Measurements from ENCODE around the gene ZYG11A. TPM values are rescaled to one million over a fixed set of nuclear protein-coding genes. Genes with fewer than 3 reads are reported as not detected.

Gene ZYG11A
- total RNA-seq, 1 experiment from 2014 or later, result 0.36 TPM

DNA sequence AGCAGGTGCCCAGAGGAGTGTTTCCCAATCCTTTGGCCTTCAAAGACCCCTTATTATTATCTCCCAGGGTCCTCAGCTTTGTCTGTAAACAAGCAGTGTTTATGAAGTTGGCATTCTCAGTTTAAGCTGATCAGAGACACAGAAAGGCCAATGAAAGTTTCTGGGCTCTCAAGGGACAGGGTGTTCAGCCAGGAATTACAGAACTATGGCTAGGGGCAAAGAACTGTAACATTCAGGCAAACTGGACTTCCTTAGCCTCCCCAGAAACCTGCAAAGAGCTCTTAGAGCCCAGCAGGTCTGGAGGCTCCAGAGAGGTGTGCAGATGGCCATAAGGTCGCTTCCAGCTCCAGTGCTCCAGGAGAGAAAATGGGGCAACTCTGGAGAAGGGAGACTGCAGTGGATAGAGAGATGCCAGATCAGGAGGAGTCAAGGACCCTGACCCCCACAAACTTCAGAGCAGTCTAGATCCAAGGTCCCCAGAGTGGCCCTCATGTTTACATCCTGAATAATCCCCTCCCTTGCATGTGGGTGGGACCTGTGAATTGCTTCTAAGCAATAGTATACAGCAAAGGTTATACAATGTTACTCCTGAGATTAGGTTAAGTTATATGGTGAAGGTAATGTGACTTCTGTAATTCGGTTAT lies 72.8 kb downstream of the ZYG11A start:
- ChIA-PET POLR2A (interaction anchor here (0.5 kb wide), 1 partner anchor 310 kb away, joined by 6 read pairs; no protein-coding TSS in a partner anchor), CTCF (no interaction called here)
- TF ChIP-seq POLR2AphosphoS5 (IDR thresholded peaks at IDR 0.05; ENCODE audit: low read depth, low read length), result no peak
- Histone ChIP-seq H3K4me1 (ENCODE audit: control insufficient read depth, insufficient read depth, low read length) (0 out of 2 replicates have a peak, but pooled peaks cover under 1% of the 10 kb centered on the region), H3K27me3 (ENCODE audit: control insufficient read depth, insufficient read depth, low read length) (no peaks in the 10 kb centered on the region), H3K36me3 (ENCODE audit: control insufficient read depth, insufficient read depth, low read length) (no peaks in the 10 kb centered on the region), H3K27ac (ENCODE audit: low read length) (no peak overlapping the region), H3K4me3 (ENCODE audit: low read depth in 2 of 2, low read length in 2 of 2) (no peak overlapping the region), H3K9me3 (ENCODE audit: control insufficient read depth, insufficient read depth, low read depth, low read length) (no peaks in the 10 kb centered on the region)
- in situ Hi-C loops (cut with HindIII; ENCODE audit: low pct_unique_long_range_greater_than_20kb, low sequenced_read_pairs), result no loop called here
- DNase-seq (ENCODE audit: low read depth, low spot score), result no peak
- no TSS peak for BruUV-seq (replicated peaks)
- ATAC-seq, result no peak
- intact Hi-C loops (cut with micrococcal nuclease; ENCODE audit: unreplicated experiment), result no loop called here

- Histone ChIP-seq H3K36me3 (ENCODE audit: control insufficient read depth, insufficient read depth, low read length) (no peaks in the 10 kb centered on the region), H3K9me3 (ENCODE audit: control insufficient read depth, insufficient read depth, low read depth, low read length) (no peaks in the 10 kb centered on the region), H3K27me3 (ENCODE audit: control insufficient read depth, insufficient read depth, low read length) (no peaks in the 10 kb centered on the region), H3K4me3 (ENCODE audit: low read depth in 2 of 2, low read length in 2 of 2) (no peak overlapping the region), H3K27ac (ENCODE audit: low read length) (no peak overlapping the region; the same call in 1 of the 2 replicates), H3K4me1 (ENCODE audit: control insufficient read depth, insufficient read depth, low read length) (0 out of 2 replicates have a peak, but pooled peaks cover 2% of the 10 kb centered on the region)
- TF ChIP-seq REST (IDR thresholded peaks at IDR 0.05; ENCODE audit: insufficient read depth in 1 of 2, low read depth in 2 of 2, low read length in 1 of 2), result no peak
- no peak for TF ChIP-seq SIN3A (IDR thresholded peaks at IDR 0.05; ENCODE audit: borderline replicate concordance, insufficient read depth, low read depth, low read length)
- no peak for TF ChIP-seq CTCF (IDR thresholded peaks at IDR 0.05)
- no peak for TF ChIP-seq TCF7L2 (IDR thresholded peaks at IDR 0.05; ENCODE audit: low read depth, low read length)
- no peak for TF ChIP-seq POLR2AphosphoS5 (IDR thresholded peaks at IDR 0.05; ENCODE audit: low read depth, low read length)
- DNase-seq (ENCODE audit: low read depth, low spot score), result no peak
- intact Hi-C loops (cut with micrococcal nuclease; ENCODE audit: unreplicated experiment), result no loop called here
- in situ Hi-C loops (cut with HindIII; ENCODE audit: low pct_unique_long_range_greater_than_20kb, low sequenced_read_pairs), result no loop called here
- CTCF ChIA-PET, result no interaction called here
- POLR2A ChIA-PET, result interaction anchor here (0.5 kb wide), 1 partner anchor 309 kb away, joined by 6 read pairs; no protein-coding TSS in a partner anchor
- ATAC-seq, result no peak
- BruUV-seq (replicated peaks), result no TSS peak
Measured at GRCh38 chr1:52915855-52916220, 73.3 kb downstream of the ZYG11A start.

Data from Panc1 (cell line).